Activated T-cell treated with anti-CD3 and anti-CD28 coated beads, Interleukin-2, amount 50 U/mL, for 4 hours (primary cell): ENCODE data around the gene LARP6. TPM values are rescaled to one million over a fixed set of nuclear protein-coding genes. Genes with fewer than 3 reads are reported as not detected.
"Not testable (repeated sequence)": the region's sequence is repeated elsewhere in the genome, so short reads cannot be mapped to it uniquely, and the experiment has no call there.

Experiments used
- ATAC-seq, 2 donors: fragments of 200-7000 bp; cut with Tn5 transposase; one replicate each; pipeline ENCODE4 v1.10.0; 2021
- DNase-seq: peaks from one replicate; pipeline ENCODE4 v3.0.0-alpha.2; 2020
- H3K27me3 Mint-ChIP-seq: one replicate; pipeline ENCODE4 v1.8.0; 2021; ENCODE audit warnings: low read depth, mixed read lengths
- H3K36me3 Mint-ChIP-seq: one replicate; pipeline ENCODE4 v1.8.0; 2022; ENCODE audit warnings: mixed read lengths; ENCODE audit not compliant: insufficient read depth
- H3K4me1 Mint-ChIP-seq: one replicate; pipeline ENCODE4 v1.8.0; 2021; ENCODE audit warnings: low read depth, mixed read lengths
- H3K4me3 Mint-ChIP-seq: one replicate; pipeline ENCODE4 v1.8.0; 2021; ENCODE audit warnings: mild to moderate bottlenecking, moderate library complexity, mixed read lengths
- H3K9me3 Mint-ChIP-seq: one replicate; pipeline ENCODE4 v1.8.0; 2021; ENCODE audit warnings: mixed read lengths
- total RNA-seq, 3 donors: library from RNA; stranded (reverse); gene quantifications; one replicate each; pipeline ENCODE4 v1.2.1, GENCODE V29; 2021

Gene LARP6
- total RNA-seq, 3 donors from 2014 or later = 0.05 to 0.61 (median 0.19) TPM

DNA sequence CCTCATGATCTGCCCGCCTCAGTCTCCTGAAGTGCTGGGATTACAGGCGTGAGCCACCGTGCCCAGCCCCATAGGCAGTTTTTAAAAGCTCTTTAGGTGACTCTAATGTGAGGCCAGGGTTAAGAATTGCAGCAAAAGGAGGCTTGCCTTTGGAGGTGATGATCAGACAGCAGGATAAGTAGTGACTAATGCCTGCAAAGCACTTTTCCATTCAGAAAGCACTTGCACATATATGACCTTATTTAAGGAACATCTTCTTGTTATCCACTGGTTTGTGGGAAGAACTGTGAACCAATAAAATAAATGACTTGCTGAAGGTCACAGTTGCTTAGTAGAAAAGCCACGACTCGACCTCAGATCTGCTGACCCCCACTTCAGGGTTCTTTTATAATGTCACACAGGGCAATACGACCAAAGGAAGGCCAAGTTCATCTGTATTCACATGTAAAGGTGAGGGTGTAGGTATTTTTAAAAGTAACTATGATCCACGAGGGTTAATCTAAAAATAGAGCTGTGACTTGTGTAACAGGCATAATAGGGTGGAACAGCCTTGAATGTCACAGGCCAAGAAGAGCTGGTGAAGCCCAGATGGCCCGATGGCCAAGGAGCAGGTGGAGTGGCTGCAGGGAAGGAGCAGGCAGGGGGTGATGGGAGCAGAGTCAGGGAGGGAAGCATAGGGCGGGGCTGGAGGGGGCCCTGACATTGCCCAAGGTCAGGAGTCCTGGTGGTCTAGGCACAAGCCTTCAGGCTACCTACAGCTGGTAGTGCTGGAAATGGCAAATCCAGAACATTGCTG is 24.4 kb downstream of the LARP6 start:
- Mint-ChIP-seq H3K9me3 (no peaks in the 10 kb centered on the region), H3K4me1 (no peaks in the 10 kb centered on the region), H3K27me3 (peaks cover 15% of the 10 kb centered on the region), H3K36me3 (no peaks in the 10 kb centered on the region), H3K4me3 (no peak overlapping the region)
- no peak for ATAC-seq
- no peak for DNase-seq

GRCh38 chr15:70827721-70828120 is 26.2 kb downstream of the LARP6 start:
- ATAC-seq (no peak), DNase-seq (no peak)
- H3K36me3 Mint-ChIP-seq = no peaks in the 10 kb centered on the region
- H3K4me1 Mint-ChIP-seq = no peaks in the 10 kb centered on the region
- H3K27me3 Mint-ChIP-seq = peaks cover 18% of the 10 kb centered on the region
- no peaks in the 10 kb centered on the region for H3K9me3 Mint-ChIP-seq
- H3K4me3 Mint-ChIP-seq = no peak overlapping the region

- no peak for ATAC-seq
- H3K4me3 Mint-ChIP-seq = no peak overlapping the region
- peaks cover 18% of the 10 kb centered on the region for H3K27me3 Mint-ChIP-seq
- H3K4me1 Mint-ChIP-seq = no peaks in the 10 kb centered on the region
- no peaks in the 10 kb centered on the region for H3K9me3 Mint-ChIP-seq
- H3K36me3 Mint-ChIP-seq = no peaks in the 10 kb centered on the region
- no peak for DNase-seq
Observed at GRCh38 chr15:70826634-70827033, 27.3 kb downstream of the LARP6 start.

- no peak for ATAC-seq
- no peak overlapping the region for H3K4me3 Mint-ChIP-seq
- peaks cover 18% of the 10 kb centered on the region for H3K27me3 Mint-ChIP-seq
- no peak for DNase-seq
- no peaks in the 10 kb centered on the region for H3K4me1 Mint-ChIP-seq
- no peaks in the 10 kb centered on the region for H3K9me3 Mint-ChIP-seq
- no peaks in the 10 kb centered on the region for H3K36me3 Mint-ChIP-seq
Observed at GRCh38 chr15:70825841-70826240, 28.1 kb downstream of the LARP6 start.

GRCh38 chr15:70823196-70823595 is 30.8 kb downstream of the LARP6 start:
- H3K9me3 Mint-ChIP-seq = no peaks in the 10 kb centered on the region
- H3K4me3 Mint-ChIP-seq = no peak overlapping the region
- H3K27me3 Mint-ChIP-seq = peaks cover 11% of the 10 kb centered on the region
- DNase-seq (no peak), ATAC-seq (no peak)
- no peaks in the 10 kb centered on the region for H3K36me3 Mint-ChIP-seq
- H3K4me1 Mint-ChIP-seq = no peaks in the 10 kb centered on the region

DNA sequence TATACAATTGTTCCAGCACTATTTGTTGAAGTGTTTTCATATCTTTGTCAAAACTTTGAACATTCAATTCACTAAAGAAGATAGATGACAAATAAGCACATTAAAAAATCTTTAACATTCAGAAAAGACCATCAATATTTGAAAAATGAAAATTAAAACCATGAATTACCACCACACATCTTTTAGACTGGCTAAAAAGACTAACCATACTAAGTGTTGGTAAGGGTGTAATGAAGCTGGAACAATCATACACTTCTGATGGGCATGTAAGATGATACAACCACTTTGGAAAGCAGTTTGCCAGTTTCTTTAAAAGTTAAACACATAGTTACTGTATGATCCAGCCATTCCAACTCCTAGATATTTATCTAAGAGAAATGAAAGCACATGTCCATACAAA is 33.7 kb downstream of the LARP6 start:
- H3K36me3 Mint-ChIP-seq = no peaks in the 10 kb centered on the region
- ATAC-seq (no peak), DNase-seq (no peak)
- no peaks in the 10 kb centered on the region for H3K9me3 Mint-ChIP-seq
- H3K4me3 Mint-ChIP-seq = no peak overlapping the region
- peaks cover 2% of the 10 kb centered on the region for H3K27me3 Mint-ChIP-seq
- H3K4me1 Mint-ChIP-seq = no peaks in the 10 kb centered on the region

- H3K4me3 Mint-ChIP-seq = no peak overlapping the region
- ATAC-seq = no peak
- DNase-seq = no peak
- no peaks in the 10 kb centered on the region for H3K4me1 Mint-ChIP-seq
- no peaks in the 10 kb centered on the region for H3K36me3 Mint-ChIP-seq
- H3K27me3 Mint-ChIP-seq = no peaks in the 10 kb centered on the region
- H3K9me3 Mint-ChIP-seq = no peaks in the 10 kb centered on the region
Observed at GRCh38 chr15:70818580-70818979, 35.4 kb downstream of the LARP6 start.

DNA sequence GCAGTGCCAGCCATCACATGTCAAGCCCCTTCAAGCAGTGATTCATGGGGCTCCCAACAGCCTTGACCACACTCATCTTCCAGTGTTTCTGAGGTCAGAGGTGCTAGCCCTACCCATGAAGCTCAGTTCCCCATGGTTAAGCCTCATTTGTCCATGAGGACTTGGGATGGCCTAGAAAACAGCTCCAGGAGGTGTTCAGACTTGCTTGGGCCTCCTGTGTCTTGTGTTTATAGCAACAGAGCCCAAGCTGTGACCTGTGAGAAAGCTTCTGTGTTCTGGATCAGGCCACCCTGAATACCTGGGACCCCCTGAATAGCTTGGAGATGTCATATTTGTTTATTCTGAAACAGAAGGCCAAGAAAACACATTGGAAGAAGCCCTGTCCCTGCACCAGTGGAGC is 36.7 kb downstream of the LARP6 start:
- Mint-ChIP-seq H3K9me3 (no peaks in the 10 kb centered on the region), H3K36me3 (no peaks in the 10 kb centered on the region), H3K27me3 (no peaks in the 10 kb centered on the region), H3K4me1 (no peaks in the 10 kb centered on the region), H3K4me3 (no peak overlapping the region)
- ATAC-seq (no peak), DNase-seq (no peak)

DNA sequence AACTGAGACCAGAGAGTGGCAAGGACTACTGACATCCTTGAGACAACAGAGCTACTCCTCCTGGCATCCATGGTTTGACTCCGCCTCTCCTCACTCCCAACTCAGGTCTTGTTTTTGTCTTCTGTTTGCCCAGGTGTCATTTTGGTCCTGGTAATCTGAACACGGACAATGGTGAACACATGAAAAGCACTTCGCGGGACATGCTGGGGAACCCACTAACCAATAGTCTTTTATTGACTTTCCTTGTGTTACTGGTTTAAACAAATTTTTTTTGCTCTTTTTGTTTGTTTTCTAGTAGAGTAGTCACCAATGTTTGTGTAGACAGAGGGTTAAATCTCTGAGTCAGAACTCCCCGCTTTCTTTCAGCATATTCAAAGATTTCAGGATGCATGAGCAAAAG is 38.4 kb downstream of the LARP6 start:
- no peak for DNase-seq
- Mint-ChIP-seq H3K4me3 (no peak overlapping the region), H3K36me3 (no peaks in the 10 kb centered on the region), H3K9me3 (no peaks in the 10 kb centered on the region), H3K4me1 (peaks cover 2% of the 10 kb centered on the region), H3K27me3 (peaks cover 1% of the 10 kb centered on the region)
- no peak for ATAC-seq

GRCh38 chr15:70815011-70815410 is 38.9 kb downstream of the LARP6 start:
- not testable (repeated sequence) for H3K27me3 Mint-ChIP-seq, H3K36me3 Mint-ChIP-seq

DNA sequence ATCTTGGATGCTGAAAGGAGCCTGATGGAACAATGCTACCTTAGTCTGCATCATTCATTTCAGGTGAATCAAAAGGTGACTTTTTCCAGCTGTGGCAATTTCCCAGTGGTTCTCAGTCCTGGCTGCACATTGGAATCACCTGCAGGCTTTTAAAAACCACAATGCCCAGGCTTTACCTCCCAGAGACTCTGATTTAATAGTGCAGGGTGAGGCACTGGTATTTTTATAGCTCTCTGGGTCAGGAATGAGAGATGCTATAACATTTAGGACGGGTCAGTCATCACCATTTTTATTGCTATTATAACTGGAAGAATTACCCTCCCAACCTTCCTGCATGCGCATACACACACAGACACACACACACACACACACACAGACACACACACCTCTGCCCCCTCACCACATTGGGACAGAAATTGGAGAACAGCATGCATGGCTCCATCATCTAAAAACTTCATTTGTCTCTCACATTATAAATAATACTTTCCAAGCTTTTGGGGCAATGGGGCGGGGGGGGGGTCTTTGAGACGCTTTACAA is 41.1 kb downstream of the LARP6 start:
- Mint-ChIP-seq H3K9me3 (no peaks in the 10 kb centered on the region), H3K36me3 (no peaks in the 10 kb centered on the region), H3K27me3 (peaks cover 8% of the 10 kb centered on the region), H3K4me3 (no peak overlapping the region), H3K4me1 (peaks cover 2% of the 10 kb centered on the region)
- ATAC-seq (no peak), DNase-seq (no peak)

More at GRCh38 chr15:70815011-70815410, 38.9 kb downstream of the LARP6 start:
- not testable (repeated sequence) for H3K4me3 Mint-ChIP-seq, H3K4me1 Mint-ChIP-seq, DNase-seq, H3K9me3 Mint-ChIP-seq, ATAC-seq

DNA sequence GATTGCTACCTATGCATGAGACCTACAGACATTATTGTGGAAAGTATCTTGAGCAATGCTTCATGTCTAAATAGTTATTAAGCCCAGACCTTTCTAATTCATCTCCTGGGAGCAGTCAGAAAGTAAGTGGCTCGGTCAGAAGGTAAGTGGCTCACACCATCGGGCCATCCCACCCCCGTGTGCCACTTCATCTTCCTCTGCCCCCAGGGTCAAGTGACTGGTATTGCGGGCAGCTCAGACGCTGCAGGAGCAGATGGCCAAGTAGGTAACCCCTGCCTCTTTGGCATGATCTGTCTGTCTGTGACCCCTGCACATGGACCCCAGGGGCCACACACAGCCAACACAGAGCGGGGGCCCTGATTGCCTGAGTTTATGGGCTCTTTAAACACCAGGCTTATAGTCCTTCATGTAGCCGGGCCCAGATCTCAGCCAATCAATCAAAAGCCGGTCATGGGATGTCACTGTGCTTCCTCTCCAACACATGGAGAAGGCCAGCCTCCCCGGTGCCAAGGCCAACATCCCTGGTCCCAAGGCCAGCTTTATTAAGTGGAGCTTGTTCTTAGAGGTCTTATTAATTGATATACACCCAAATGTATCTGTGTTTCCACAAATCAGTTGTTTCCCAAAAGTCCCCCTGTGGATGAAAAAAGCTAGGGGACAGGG is 42.9 kb downstream of the LARP6 start:
- Mint-ChIP-seq H3K4me1 (peaks cover 2% of the 10 kb centered on the region), H3K9me3 (no peaks in the 10 kb centered on the region), H3K27me3 (peaks cover 8% of the 10 kb centered on the region), H3K4me3 (no peak overlapping the region), H3K36me3 (no peaks in the 10 kb centered on the region)
- DNase-seq (no peak), ATAC-seq (no peak)

- no peak for ATAC-seq
- Mint-ChIP-seq H3K36me3 (no peaks in the 10 kb centered on the region), H3K9me3 (no peaks in the 10 kb centered on the region), H3K4me3 (no peak overlapping the region), H3K27me3 (peaks cover 10% of the 10 kb centered on the region), H3K4me1 (peaks cover 2% of the 10 kb centered on the region)
- DNase-seq = no peak
Observed at GRCh38 chr15:70806992-70807712, 46.8 kb downstream of the LARP6 start.

GRCh38 chr15:70804388-70804787 is 49.6 kb downstream of the LARP6 start:
- H3K36me3 Mint-ChIP-seq, H3K4me3 Mint-ChIP-seq, H3K4me1 Mint-ChIP-seq: not testable (repeated sequence)

More at GRCh38 chr15:70804388-70804787, 49.6 kb downstream of the LARP6 start:
- ATAC-seq, H3K27me3 Mint-ChIP-seq, H3K9me3 Mint-ChIP-seq, DNase-seq: not testable (repeated sequence)
